AG09309 (cell line): ENCODE results near the gene TSEN2.

Experiments used
- DNase-seq: peaks from one replicate; pipeline ENCODE4 v3.0.0-alpha.2; 2010; ENCODE audit warnings: low read depth
- H3K4me3 ChIP-seq: 2 replicates; pipeline ENCODE4 v1.5.1; 2011; ENCODE audit warnings: mild to moderate bottlenecking, low read depth, low read length, moderate library complexity; ENCODE audit not compliant: control insufficient read depth
- CTCF ChIP-seq: IDR thresholded peaks from 2 replicates; pipeline ENCODE4 v1.5.1; 2011; ENCODE audit warnings: mild to moderate bottlenecking, low read depth, low read length, inconsistent platforms; ENCODE audit not compliant: insufficient read depth, control insufficient read depth; ENCODE audit errors: missing control alignments

TSEN2 gene

GRCh38 chr3:12486916-12487315, 2.6 kb downstream of the TSEN2 start:
- no peak overlapping the region for H3K4me3 ChIP-seq
- TF ChIP-seq CTCF = no peak
- no peak for DNase-seq

GRCh38 chr3:12487336-12487735, 3.1 kb downstream of the TSEN2 start:
- H3K4me3 ChIP-seq = no peak overlapping the region
- no peak for TF ChIP-seq CTCF
- no peak for DNase-seq

GRCh38 chr3:12487786-12488185, 3.5 kb downstream of the TSEN2 start:
- H3K4me3 ChIP-seq = no peak overlapping the region
- TF ChIP-seq CTCF = no peak
- no peak for DNase-seq

GRCh38 chr3:12489368-12489767, 5.1 kb downstream of the TSEN2 start:
- TF ChIP-seq CTCF = no peak
- no peak for DNase-seq

GRCh38 chr3:12489832-12490231, 5.6 kb downstream of the TSEN2 start:
- no peak for DNase-seq
- TF ChIP-seq CTCF = no peak
- H3K4me3 ChIP-seq = no peak overlapping the region

More at GRCh38 chr3:12489368-12489767, 5.1 kb downstream of the TSEN2 start:
- H3K4me3 ChIP-seq = no peak overlapping the region

- DNase-seq = no peak
- no peak overlapping the region for H3K4me3 ChIP-seq
- no peak for TF ChIP-seq CTCF
These were observed 6.3 kb downstream of the TSEN2 start for GRCh38 chr3:12490547-12490946.
